ENCODE data around the gene C9orf78.

The C9orf78 gene

GRCh38 chr9:129867136-129868022 lies 32.3 kb upstream of the C9orf78 start:
- Histone ChIP-seq H3K9ac (ENCODE audit: low read length in 5 of 5) (no peak overlapping the region), H3K4me1 (ENCODE audit: control insufficient read depth in 5 of 5, insufficient read depth in 5 of 5, low read length in 5 of 5) (peaks cover 0 to 17% (median 7%) of the 10 kb centered on the region in 5 donors), H3K27ac (ENCODE audit: low read depth, low read length) (no peak overlapping the region), H3K27me3 (ENCODE audit: control insufficient read depth in 5 of 5, insufficient read depth in 4 of 5, low read length in 5 of 5) (no peaks in the 10 kb centered on the region), H3K36me3 (ENCODE audit: control insufficient read depth in 5 of 5, insufficient read depth in 5 of 5, low read length in 5 of 5) (peaks cover 0 to 59% (median 44%) of the 10 kb centered on the region in 5 donors), H3K9me3 (ENCODE audit: control insufficient read depth in 5 of 5, low read length in 5 of 5) (no peaks in the 10 kb centered on the region), H3K4me3 (ENCODE audit: low read depth in 1 of 5, low read length in 5 of 5) (no peak overlapping the region)

- peaks cover 3 to 66% (median 49%) of the 10 kb centered on the region in 5 donors for H3K36me3 ChIP-seq (ENCODE audit: control insufficient read depth in 5 of 5, insufficient read depth in 5 of 5, low read length in 5 of 5)
These were observed 31.5 kb upstream of the C9orf78 start for GRCh38 chr9:129866394-129867135.

GRCh38 chr9:129865668-129866320 lies 30.7 kb upstream of the C9orf78 start:
- H3K27ac ChIP-seq (ENCODE audit: low read depth, low read length), result no peak overlapping the region
- no peaks in the 10 kb centered on the region for H3K27me3 ChIP-seq (ENCODE audit: control insufficient read depth in 5 of 5, insufficient read depth in 4 of 5, low read length in 5 of 5)
- H3K4me3 ChIP-seq (ENCODE audit: low read depth in 1 of 5, low read length in 5 of 5), result no peak overlapping the region
- no peak overlapping the region for H3K9ac ChIP-seq (ENCODE audit: low read length in 5 of 5)
- H3K36me3 ChIP-seq (ENCODE audit: control insufficient read depth in 5 of 5, insufficient read depth in 5 of 5, low read length in 5 of 5), result peaks cover 3 to 74% (median 53%) of the 10 kb centered on the region in 5 donors
- peaks cover 0 to 17% (median 7%) of the 10 kb centered on the region in 5 donors for H3K4me1 ChIP-seq (ENCODE audit: control insufficient read depth in 5 of 5, insufficient read depth in 5 of 5, low read length in 5 of 5)
- no peaks in the 10 kb centered on the region for H3K9me3 ChIP-seq (ENCODE audit: control insufficient read depth in 5 of 5, low read length in 5 of 5)

More at GRCh38 chr9:129866394-129867135, 31.5 kb upstream of the C9orf78 start:
- peaks cover 0 to 17% (median 7%) of the 10 kb centered on the region in 5 donors for H3K4me1 ChIP-seq (ENCODE audit: control insufficient read depth in 5 of 5, insufficient read depth in 5 of 5, low read length in 5 of 5)
- no peak overlapping the region for H3K4me3 ChIP-seq (ENCODE audit: low read depth in 1 of 5, low read length in 5 of 5)
- no peak overlapping the region for H3K9ac ChIP-seq (ENCODE audit: low read length in 5 of 5)
- H3K27ac ChIP-seq (ENCODE audit: low read depth, low read length), result no peak overlapping the region
- no peaks in the 10 kb centered on the region for H3K27me3 ChIP-seq (ENCODE audit: control insufficient read depth in 5 of 5, insufficient read depth in 4 of 5, low read length in 5 of 5)
- H3K9me3 ChIP-seq (ENCODE audit: control insufficient read depth in 5 of 5, low read length in 5 of 5), result no peaks in the 10 kb centered on the region

GRCh38 chr9:129864991-129865647 lies 30.0 kb upstream of the C9orf78 start:
- no peak overlapping the region for H3K9ac ChIP-seq (ENCODE audit: low read length in 5 of 5)
- H3K27me3 ChIP-seq (ENCODE audit: control insufficient read depth in 5 of 5, insufficient read depth in 4 of 5, low read length in 5 of 5), result no peaks in the 10 kb centered on the region
- peaks cover 0 to 17% (median 7%) of the 10 kb centered on the region in 5 donors for H3K4me1 ChIP-seq (ENCODE audit: control insufficient read depth in 5 of 5, insufficient read depth in 5 of 5, low read length in 5 of 5)
- H3K36me3 ChIP-seq (ENCODE audit: control insufficient read depth in 5 of 5, insufficient read depth in 5 of 5, low read length in 5 of 5), result peaks cover 3 to 78% (median 58%) of the 10 kb centered on the region in 5 donors
- no peak overlapping the region for H3K27ac ChIP-seq (ENCODE audit: low read depth, low read length)
- no peaks in the 10 kb centered on the region for H3K9me3 ChIP-seq (ENCODE audit: control insufficient read depth in 5 of 5, low read length in 5 of 5)
- H3K4me3 ChIP-seq (ENCODE audit: low read depth in 1 of 5, low read length in 5 of 5), result no peak overlapping the region

GRCh38 chr9:129863059-129863690 lies 28.1 kb upstream of the C9orf78 start:
- H3K36me3 ChIP-seq (ENCODE audit: control insufficient read depth in 5 of 5, insufficient read depth in 5 of 5, low read length in 5 of 5), result peaks cover 3 to 68% (median 57%) of the 10 kb centered on the region in 5 donors

GRCh38 chr9:129861447-129861827 lies 26.4 kb upstream of the C9orf78 start:
- Histone ChIP-seq H3K9ac (ENCODE audit: low read length in 5 of 5) (no peak overlapping the region), H3K27ac (ENCODE audit: low read depth, low read length) (no peak overlapping the region), H3K9me3 (ENCODE audit: control insufficient read depth in 5 of 5, low read length in 5 of 5) (no peaks in the 10 kb centered on the region), H3K4me3 (ENCODE audit: low read depth in 1 of 5, low read length in 5 of 5) (no peak overlapping the region), H3K4me1 (ENCODE audit: control insufficient read depth in 5 of 5, insufficient read depth in 5 of 5, low read length in 5 of 5) (peaks cover 0 to 7% (median 5%) of the 10 kb centered on the region in 5 donors), H3K27me3 (ENCODE audit: control insufficient read depth in 5 of 5, insufficient read depth in 4 of 5, low read length in 5 of 5) (no peaks in the 10 kb centered on the region), H3K36me3 (ENCODE audit: control insufficient read depth in 5 of 5, insufficient read depth in 5 of 5, low read length in 5 of 5) (peaks cover 3 to 66% (median 62%) of the 10 kb centered on the region in 5 donors)

More at GRCh38 chr9:129863059-129863690, 28.1 kb upstream of the C9orf78 start:
- Histone ChIP-seq H3K27ac (ENCODE audit: low read depth, low read length) (no peak overlapping the region), H3K4me3 (ENCODE audit: low read depth in 1 of 5, low read length in 5 of 5) (no peak overlapping the region), H3K9ac (ENCODE audit: low read length in 5 of 5) (no peak overlapping the region), H3K9me3 (ENCODE audit: control insufficient read depth in 5 of 5, low read length in 5 of 5) (no peaks in the 10 kb centered on the region), H3K4me1 (ENCODE audit: control insufficient read depth in 5 of 5, insufficient read depth in 5 of 5, low read length in 5 of 5) (peaks cover 0 to 17% (median 7%) of the 10 kb centered on the region in 5 donors), H3K27me3 (ENCODE audit: control insufficient read depth in 5 of 5, insufficient read depth in 4 of 5, low read length in 5 of 5) (no peaks in the 10 kb centered on the region)

GRCh38 chr9:129860653-129861446 lies 25.8 kb upstream of the C9orf78 start:
- Histone ChIP-seq H3K4me3 (ENCODE audit: low read depth in 1 of 5, low read length in 5 of 5) (no peak overlapping the region), H3K27ac (ENCODE audit: low read depth, low read length) (no peak overlapping the region), H3K9ac (ENCODE audit: low read length in 5 of 5) (no peak overlapping the region), H3K4me1 (ENCODE audit: control insufficient read depth in 5 of 5, insufficient read depth in 5 of 5, low read length in 5 of 5) (peaks cover 0 to 2% (median under 1%) of the 10 kb centered on the region in 5 donors), H3K9me3 (ENCODE audit: control insufficient read depth in 5 of 5, low read length in 5 of 5) (no peaks in the 10 kb centered on the region), H3K27me3 (ENCODE audit: control insufficient read depth in 5 of 5, insufficient read depth in 4 of 5, low read length in 5 of 5) (no peaks in the 10 kb centered on the region), H3K36me3 (ENCODE audit: control insufficient read depth in 5 of 5, insufficient read depth in 5 of 5, low read length in 5 of 5) (peaks cover 3 to 66% (median 62%) of the 10 kb centered on the region in 5 donors)

GRCh38 chr9:129858167-129858962 lies 23.3 kb upstream of the C9orf78 start:
- Histone ChIP-seq H3K9me3 (ENCODE audit: control insufficient read depth in 5 of 5, low read length in 5 of 5) (no peaks in the 10 kb centered on the region), H3K4me1 (ENCODE audit: control insufficient read depth in 5 of 5, insufficient read depth in 5 of 5, low read length in 5 of 5) (no peaks in the 10 kb centered on the region), H3K27ac (ENCODE audit: low read depth, low read length) (no peak overlapping the region), H3K27me3 (ENCODE audit: control insufficient read depth in 5 of 5, insufficient read depth in 4 of 5, low read length in 5 of 5) (no peaks in the 10 kb centered on the region), H3K9ac (ENCODE audit: low read length in 5 of 5) (no peak overlapping the region), H3K4me3 (ENCODE audit: low read depth in 1 of 5, low read length in 5 of 5) (no peak overlapping the region), H3K36me3 (ENCODE audit: control insufficient read depth in 5 of 5, insufficient read depth in 5 of 5, low read length in 5 of 5) (peaks cover 9 to 74% (median 72%) of the 10 kb centered on the region in 5 donors)
